Liver (tissue), 3 donors: ENCODE data around the gene INO80D.

ENCODE experiments used
- ATF3 ChIP-seq: IDR thresholded peaks from 2 replicates; pipeline ENCODE4 v1.6.1; 2016; ENCODE audit warnings: antibody characterized with exemption
- CTCF ChIP-seq: fragments of 150-350 bp; IDR thresholded peaks from 2 replicates; pipeline ENCODE4 v1.5.1; 2017; ENCODE audit warnings: improper control_type of control experiment, low read depth, low read length; ENCODE audit not compliant: missing input control
- EGR1 ChIP-seq, 2 donors: IDR thresholded peaks; 2 replicates each; pipeline ENCODE4 v1.6.1; 2016 to 2018; ENCODE audit warnings: antibody characterized with exemption in 2 of 2, low read depth in 2 of 2
- FOXA1 ChIP-seq: IDR thresholded peaks from 2 replicates; pipeline ENCODE4 v1.6.1; 2016; ENCODE audit warnings: antibody characterized with exemption
- JUND ChIP-seq, 2 donors: IDR thresholded peaks; 2 replicates each; pipeline ENCODE4 v1.6.1; 2016; ENCODE audit warnings: antibody characterized with exemption in 2 of 2
- MAX ChIP-seq: IDR thresholded peaks from 2 replicates; pipeline ENCODE4 v1.6.1; 2016; ENCODE audit warnings: antibody characterized with exemption
- RAD21 ChIP-seq, 2 donors: IDR thresholded peaks; 2 replicates each; pipeline ENCODE4 v1.6.1; 2016; ENCODE audit warnings: antibody characterized with exemption in 2 of 2, mild to moderate bottlenecking in 2 of 2
- REST ChIP-seq: IDR thresholded peaks from 2 replicates; pipeline ENCODE4 v1.6.1; 2016; ENCODE audit warnings: antibody characterized with exemption, mild to moderate bottlenecking
- SP1 ChIP-seq: IDR thresholded peaks from 2 replicates; pipeline ENCODE4 v1.6.1; 2018; ENCODE audit warnings: antibody characterized with exemption, mild to moderate bottlenecking
- TAF1 ChIP-seq: conservative IDR thresholded peaks from 2 replicates; pipeline ENCODE4 v1.6.1; 2016; ENCODE audit warnings: antibody characterized with exemption, mild to moderate bottlenecking
- YY1 ChIP-seq: IDR thresholded peaks from 2 replicates; pipeline ENCODE4 v1.6.1; 2016; ENCODE audit warnings: antibody characterized with exemption, mild to moderate bottlenecking
- ZBTB33 ChIP-seq: IDR thresholded peaks from 2 replicates; pipeline ENCODE4 v1.6.1; 2016; ENCODE audit warnings: antibody characterized with exemption
- donor health status: healthy.
- donor health status: healthy.

GRCh38 chr2:206071807-206072206 is 14.2 kb downstream of the INO80D start:
- TF ChIP-seq YY1 (no peak), CTCF (no peak), TAF1 (no peak), MAX (no peak), REST (no peak), JUND (IDR thresholded peaks at IDR 0.05) (no peak), ZBTB33 (no peak), ATF3 (no peak), RAD21 (IDR thresholded peaks at IDR 0.05) (no peak), SP1 (no peak), EGR1 (IDR thresholded peaks at IDR 0.05; ENCODE audit: low read depth in 2 of 2) (no peak), FOXA1 (no peak)
